Esophagus squamous epithelium (tissue), 5 donors: ENCODE measurements around the gene LIPC. TPM values are rescaled to one million over a fixed set of nuclear protein-coding genes. Genes with fewer than 3 reads are reported as not detected.

Source experiments
- DNase-seq: peaks from one replicate; lab custom pipeline; 2025; lab: John Stamatoyannopoulos, UW
- H3K27ac ChIP-seq, 4 donors: fragments of 200-600 bp; sonication (generic); one replicate each; pipeline ENCODE4 v1.5.1; 2016 to 2019; ENCODE audit warnings: mild to moderate bottlenecking in 1 of 4
- H3K27me3 ChIP-seq, 4 donors: fragments of 200-600 bp; sonication (generic); 1 replicate in 3 of 4; 2 replicates in 1 of 4; pipeline versions ENCODE4 v1.5.1 to v1.6.0; 2017 to 2021; ENCODE audit warnings: antibody characterized with exemption in 1 of 4
- H3K36me3 ChIP-seq, 3 donors: fragments of 200-600 bp; sonication (generic); one replicate each; pipeline ENCODE4 v1.5.1; 2016 to 2019
- H3K4me1 ChIP-seq, 3 donors: fragments of 200-600 bp; sonication (generic); one replicate each; pipeline ENCODE4 v1.5.1; 2017 to 2019
- H3K4me3 ChIP-seq, 4 donors: fragments of 200-600 bp; sonication (generic); 1 replicate in 3 of 4; 2 replicates in 1 of 4; pipeline ENCODE4 v1.5.1; 2016 to 2019; ENCODE audit warnings: mild to moderate bottlenecking in 2 of 4, moderate library complexity in 1 of 4
- H3K9me3 ChIP-seq, 3 donors: fragments of 200-600 bp; sonication (generic); one replicate each; pipeline ENCODE4 v1.5.1; 2016 to 2019
- POLR2A ChIP-seq, 4 donors: fragments of 450-650 bp; IDR thresholded peaks; one replicate each; pipeline ENCODE4 v1.6.1; 2017; ENCODE audit warnings: antibody characterized with exemption in 4 of 4, mild to moderate bottlenecking in 4 of 4, moderate library complexity in 3 of 4
- WGBS, 2 donors: methylation state at CpG; one replicate each; pipeline ENCODE4 v1.1.5; 2018; 5-methylcytosine and 5-hydroxymethylcytosine counted together
- intact Hi-C: fragments of 100-400 bp; cut with DNase I; formaldehyde crosslinking; loops from one replicate; pipeline ENCODE4 v1.15.0; 2022
- total RNA-seq, 4 donors: library from RNA; depleted of rRNA; stranded (reverse); fragments of >200 nt; gene quantifications; one replicate each; pipeline ENCODE4 v1.1.0, GENCODE V29; 2016
- TF ChIP-seq, protein P1 (sequence below), 6 experiments: fragments of 450-650 bp in 4 of 6; fragments of 200-600 bp in 2 of 6; sonication (generic) in 2 of 6; IDR thresholded peaks; one replicate each; pipeline ENCODE4 v1.5.1; 2016 to 2019; ENCODE audit warnings: antibody characterized with exemption in 6 of 6, mild to moderate bottlenecking in 4 of 6, moderate library complexity in 4 of 6
- donor health status: DM: yes; HTN: yes; CAD: no.

Gene LIPC
- total RNA-seq, 4 donors from 2014 or later, result 0.27 to 1.1 (median 0.38) TPM; not detected in 1

DNA sequence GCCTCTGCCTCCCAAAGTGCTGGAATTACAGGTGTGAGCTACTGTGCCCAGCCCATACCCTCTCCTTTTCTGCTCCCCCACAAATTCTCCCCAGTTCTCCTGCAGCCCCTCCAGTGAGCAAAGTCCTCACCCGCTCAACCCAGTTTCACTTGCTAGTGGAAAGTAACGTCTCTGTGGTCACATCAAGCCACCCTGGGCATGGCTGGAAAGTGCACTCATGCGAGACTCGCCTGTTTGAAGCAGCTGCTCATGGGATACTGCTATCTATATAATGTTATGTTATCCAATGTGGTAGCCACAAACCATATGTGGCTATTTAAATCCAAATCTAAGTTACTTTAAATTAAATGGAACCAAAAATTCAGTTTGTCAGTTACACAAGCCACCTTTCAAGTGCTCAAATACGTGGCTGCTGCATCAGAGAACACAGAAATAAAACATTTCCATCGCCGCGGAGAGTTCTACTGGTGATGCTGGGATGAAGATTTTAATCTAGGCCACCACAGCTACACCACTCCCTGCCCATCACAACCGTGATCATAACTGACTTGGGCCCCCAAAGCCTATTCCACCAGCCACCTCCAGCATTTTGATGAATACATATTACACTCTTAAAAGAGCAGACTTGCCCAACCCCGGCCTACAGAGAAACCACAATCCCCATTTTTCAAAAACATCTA is 119.4 kb downstream of the LIPC start:
- DNase-seq, result no peak
- Histone ChIP-seq H3K36me3 (no peaks in the 10 kb centered on the region), H3K27me3 (no peaks in the 10 kb centered on the region), H3K4me3 (no peak overlapping the region), H3K4me1 (peaks cover 15 to 37% (median 21%) of the 10 kb centered on the region in 3 donors), H3K27ac (peak overlapping the region in 3 of 4 donors; percentile 59 to 88 (median 82)), H3K9me3 (no peaks in the 10 kb centered on the region)
- intact Hi-C loops, result no loop called here
- TF ChIP-seq, protein P1, sequence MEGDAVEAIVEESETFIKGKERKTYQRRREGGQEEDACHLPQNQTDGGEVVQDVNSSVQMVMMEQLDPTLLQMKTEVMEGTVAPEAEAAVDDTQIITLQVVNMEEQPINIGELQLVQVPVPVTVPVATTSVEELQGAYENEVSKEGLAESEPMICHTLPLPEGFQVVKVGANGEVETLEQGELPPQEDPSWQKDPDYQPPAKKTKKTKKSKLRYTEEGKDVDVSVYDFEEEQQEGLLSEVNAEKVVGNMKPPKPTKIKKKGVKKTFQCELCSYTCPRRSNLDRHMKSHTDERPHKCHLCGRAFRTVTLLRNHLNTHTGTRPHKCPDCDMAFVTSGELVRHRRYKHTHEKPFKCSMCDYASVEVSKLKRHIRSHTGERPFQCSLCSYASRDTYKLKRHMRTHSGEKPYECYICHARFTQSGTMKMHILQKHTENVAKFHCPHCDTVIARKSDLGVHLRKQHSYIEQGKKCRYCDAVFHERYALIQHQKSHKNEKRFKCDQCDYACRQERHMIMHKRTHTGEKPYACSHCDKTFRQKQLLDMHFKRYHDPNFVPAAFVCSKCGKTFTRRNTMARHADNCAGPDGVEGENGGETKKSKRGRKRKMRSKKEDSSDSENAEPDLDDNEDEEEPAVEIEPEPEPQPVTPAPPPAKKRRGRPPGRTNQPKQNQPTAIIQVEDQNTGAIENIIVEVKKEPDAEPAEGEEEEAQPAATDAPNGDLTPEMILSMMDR (IDR thresholded peaks at IDR 0.05), result no peak
- no peak for TF ChIP-seq POLR2A (IDR thresholded peaks at IDR 0.05)
- WGBS, 2 donors, result 64 to 70% methylated on average over 10 of the region's 10 CpGs

DNA sequence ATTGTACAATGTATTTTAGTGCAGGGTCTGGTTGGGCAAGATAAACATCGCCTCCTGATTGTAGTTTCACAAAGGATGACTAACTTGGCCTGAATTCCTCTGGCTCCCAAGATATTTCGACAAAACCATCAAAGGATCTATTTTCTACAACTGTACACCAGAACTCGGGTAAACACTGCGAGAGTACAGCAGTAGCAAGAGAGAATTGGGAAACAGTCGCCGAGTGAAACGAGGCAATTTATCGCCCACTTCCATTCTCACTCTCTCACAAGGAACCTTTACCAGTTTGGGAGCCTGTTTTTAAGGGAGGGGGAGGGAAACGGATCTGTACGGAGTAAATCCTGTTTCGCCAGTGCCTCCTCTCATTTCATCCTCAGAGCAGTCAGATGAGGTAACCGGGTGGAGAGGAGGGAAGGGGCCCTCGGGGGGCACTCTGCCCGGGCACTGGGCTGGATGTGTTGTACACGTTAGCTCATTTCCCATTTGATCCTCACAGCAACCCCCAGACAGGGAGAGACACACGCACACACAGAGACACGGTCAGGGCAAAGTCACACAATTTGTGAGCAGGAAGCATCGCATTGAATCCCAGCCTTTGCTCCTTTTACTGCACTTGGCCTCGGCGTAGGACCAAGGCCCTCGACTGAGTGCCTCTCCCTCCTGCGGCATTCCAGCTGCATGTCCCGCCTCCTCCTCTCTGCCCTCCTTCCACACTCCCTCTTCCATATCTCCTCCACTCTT is 120.1 kb downstream of the LIPC start:
- Histone ChIP-seq H3K4me3 (peak overlapping the region in 3 of 4 donors; percentile 2 to 36 (median 7)), H3K27ac (peak overlapping the region; percentile 59 to 88 (median 74)), H3K27me3 (no peaks in the 10 kb centered on the region), H3K4me1 (peaks cover 15 to 36% (median 17%) of the 10 kb centered on the region in 3 donors), H3K36me3 (no peaks in the 10 kb centered on the region), H3K9me3 (no peaks in the 10 kb centered on the region)
- no peak for DNase-seq
- TF ChIP-seq POLR2A (IDR thresholded peaks at IDR 0.05), result no peak
- 41 to 47% methylated on average over 19 to 23 of the region's 23 CpGs for WGBS, 2 donors
- intact Hi-C loops, result no loop called here

DNA sequence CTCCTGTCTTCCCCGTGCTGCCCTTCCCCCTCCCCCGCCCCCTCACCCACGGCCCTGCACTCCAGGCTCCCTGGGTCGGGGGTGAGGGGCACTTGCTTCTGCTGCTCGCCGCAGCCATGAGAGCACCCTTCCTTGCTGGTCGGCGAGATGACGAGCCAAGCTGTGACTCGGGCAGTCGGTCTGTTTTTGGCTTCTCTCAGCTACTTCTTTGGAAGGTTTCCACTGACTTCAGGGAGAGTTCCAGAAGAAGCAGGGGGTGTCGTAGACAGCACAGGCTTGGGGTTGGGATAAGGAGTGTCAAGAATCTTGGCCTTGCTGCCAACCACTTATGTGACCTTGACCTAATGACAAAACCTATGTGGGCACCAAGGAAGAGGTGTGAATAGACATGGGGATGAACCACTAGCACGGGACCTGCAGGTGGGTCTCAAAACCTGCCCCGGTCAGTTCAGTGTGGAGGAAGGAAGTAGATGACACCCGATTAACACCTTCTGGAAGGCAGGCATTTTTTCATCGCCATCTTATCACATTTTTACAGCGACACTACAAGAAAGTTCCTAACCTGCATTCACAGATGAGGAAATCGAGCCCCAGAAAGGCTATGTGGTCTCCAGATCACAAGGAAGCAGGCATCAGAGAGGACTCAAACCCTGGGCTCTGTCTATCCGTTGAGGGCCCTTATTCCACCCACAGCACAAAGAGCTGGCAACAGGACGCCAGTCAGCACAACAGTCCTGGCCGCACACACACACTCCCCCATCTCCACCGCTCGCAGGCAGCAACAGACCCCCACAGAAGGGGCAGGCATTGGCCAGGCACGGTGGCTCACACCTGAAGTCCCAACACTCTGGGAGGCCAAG is 120.9 kb downstream of the LIPC start:
- no peak for DNase-seq
- intact Hi-C loops, result no loop called here
- no peak for TF ChIP-seq POLR2A (IDR thresholded peaks at IDR 0.05)
- TF ChIP-seq, protein P1 (IDR thresholded peaks at IDR 0.05), result no peak
- no peaks in the 10 kb centered on the region for H3K36me3 ChIP-seq
- peak overlapping the region in 3 of 4 donors; percentile 2 to 36 (median 7) for H3K4me3 ChIP-seq
- 80 to 83% methylated on average over 15 to 17 of the region's 24 CpGs for WGBS, 2 donors
- peaks cover 14 to 31% (median 15%) of the 10 kb centered on the region in 3 donors for H3K4me1 ChIP-seq
- no peaks in the 10 kb centered on the region for H3K27me3 ChIP-seq
- H3K9me3 ChIP-seq, result no peaks in the 10 kb centered on the region
- peak overlapping the region; percentile 59 to 88 (median 74) for H3K27ac ChIP-seq

DNA sequence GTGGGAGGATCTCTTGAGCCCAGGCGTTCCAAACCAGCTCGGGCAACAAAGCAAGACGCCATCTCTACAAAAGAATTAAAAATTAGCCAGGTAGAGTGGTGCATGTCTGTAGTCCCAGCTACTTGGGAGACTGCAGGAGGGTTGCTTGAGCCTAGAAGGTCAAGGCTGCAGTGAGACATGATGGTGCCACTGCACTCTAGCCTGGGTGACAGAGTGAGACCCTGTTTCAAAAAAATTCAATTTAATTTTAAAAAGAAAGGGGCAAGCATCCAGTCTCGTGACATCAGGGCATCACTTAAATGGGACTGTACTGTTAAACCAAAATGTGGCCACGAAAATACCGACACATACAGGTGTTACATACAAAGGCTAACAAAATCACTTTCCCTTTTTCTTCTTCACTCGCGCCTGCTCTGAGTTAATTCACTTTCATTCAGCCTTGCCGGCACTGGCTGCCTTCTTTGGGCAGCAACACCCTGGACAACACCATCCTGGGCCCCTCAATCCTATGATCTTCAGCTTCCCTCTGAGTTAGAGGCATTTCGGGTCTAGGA is 121.7 kb downstream of the LIPC start:
- TF ChIP-seq, protein P1 (IDR thresholded peaks at IDR 0.05), result no peak
- no peak for TF ChIP-seq POLR2A (IDR thresholded peaks at IDR 0.05)
- WGBS, 2 donors, result 89 to 90% methylated on average over 9 to 10 of the region's 10 CpGs
- H3K9me3 ChIP-seq, result no peaks in the 10 kb centered on the region
- no peaks in the 10 kb centered on the region for H3K27me3 ChIP-seq
- H3K36me3 ChIP-seq, result no peaks in the 10 kb centered on the region
- DNase-seq, result no peak
- H3K27ac ChIP-seq, result peak overlapping the region in 1 of 4 donors; percentile 5
- H3K4me1 ChIP-seq, result peaks cover 14 to 31% (median 15%) of the 10 kb centered on the region in 3 donors
- intact Hi-C loops, result no loop called here
- H3K4me3 ChIP-seq, result no peak overlapping the region

DNA sequence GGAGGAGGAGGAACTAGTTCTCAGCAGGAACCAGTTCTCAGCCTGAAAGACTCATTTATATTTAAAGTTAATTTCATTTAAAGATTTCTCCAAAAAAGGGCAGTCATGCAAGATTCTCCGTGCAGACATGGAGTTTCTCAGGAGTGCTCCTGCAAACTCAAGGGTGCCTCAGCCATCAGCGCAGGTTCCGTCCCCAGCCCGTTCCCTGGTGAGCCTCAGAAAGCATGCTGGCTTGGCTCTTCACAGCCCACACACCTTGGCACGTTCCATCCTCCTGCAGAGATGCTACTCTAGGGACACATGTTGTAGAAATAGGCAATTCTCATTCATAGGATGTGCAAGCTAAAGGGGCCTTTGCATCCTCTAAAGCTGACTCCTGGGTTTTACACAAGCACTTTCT is 123.0 kb downstream of the LIPC start:
- TF ChIP-seq POLR2A (IDR thresholded peaks at IDR 0.05), result no peak
- TF ChIP-seq, protein P1 (IDR thresholded peaks at IDR 0.05), result no peak
- intact Hi-C loops, result no loop called here
- 87 to 90% methylated on average over 5 of the region's 5 CpGs for WGBS, 2 donors

More for the DNA sequence above, 123.0 kb downstream of the LIPC start:
- H3K36me3 ChIP-seq, result no peaks in the 10 kb centered on the region
- no peak overlapping the region for H3K4me3 ChIP-seq
- peaks cover 14 to 26% (median 15%) of the 10 kb centered on the region in 3 donors for H3K4me1 ChIP-seq
- no peak for DNase-seq
- H3K27me3 ChIP-seq, result no peaks in the 10 kb centered on the region
- H3K27ac ChIP-seq, result no peak overlapping the region
- H3K9me3 ChIP-seq, result no peaks in the 10 kb centered on the region
